Middle frontal gyrus (tissue), 1 donor: Measurements from ENCODE around the gene SPIN2B.
A peak's percentile ranks its signal among the peaks of the same experiment; 100 is the strongest.
"Not testable (repeated sequence)": the region's sequence is repeated elsewhere in the genome, so short reads cannot be mapped to it uniquely, and the experiment has no call there.

Experiments used
- DNase-seq: peaks from one replicate; pipeline ENCODE4 v3.0.0-alpha.2; 2015; ENCODE audit warnings: low spot score; ENCODE audit errors: extremely low spot score

Gene SPIN2B

DNA sequence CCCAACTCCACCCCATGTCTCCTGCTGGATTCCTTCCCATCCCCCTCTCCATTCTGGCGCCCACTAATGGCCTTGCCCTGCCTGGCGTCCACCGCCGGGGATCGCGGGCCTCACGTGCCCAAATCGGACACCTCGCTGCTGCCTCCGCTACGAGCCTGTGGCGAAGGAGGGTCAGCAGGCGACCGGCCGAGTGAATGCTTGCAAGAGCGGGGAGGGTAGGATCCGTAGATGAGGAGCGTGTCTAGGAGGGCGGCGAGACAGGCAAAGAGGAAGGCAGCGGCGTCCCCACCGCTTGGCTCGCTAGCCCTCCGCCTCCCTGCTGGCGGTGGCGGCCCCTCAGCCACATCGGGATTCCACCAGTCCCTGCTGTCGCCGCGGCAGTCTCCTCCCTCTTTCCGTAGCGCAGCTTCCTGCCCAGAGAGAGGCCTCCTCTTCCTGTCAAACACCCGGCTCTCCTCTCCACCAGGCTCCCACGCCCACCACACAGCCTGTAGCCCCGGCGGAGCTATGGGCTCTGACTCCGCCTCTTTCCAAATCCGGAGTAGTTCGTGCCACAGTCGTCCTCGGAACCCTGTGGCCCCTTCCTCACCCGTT is at the start of gene SPIN2B:
Gene SPIN2B (minus strand): TSS at position 387 of the 594 bp plus-strand sequence.
- DNase-seq = peak; percentile 53

DNA sequence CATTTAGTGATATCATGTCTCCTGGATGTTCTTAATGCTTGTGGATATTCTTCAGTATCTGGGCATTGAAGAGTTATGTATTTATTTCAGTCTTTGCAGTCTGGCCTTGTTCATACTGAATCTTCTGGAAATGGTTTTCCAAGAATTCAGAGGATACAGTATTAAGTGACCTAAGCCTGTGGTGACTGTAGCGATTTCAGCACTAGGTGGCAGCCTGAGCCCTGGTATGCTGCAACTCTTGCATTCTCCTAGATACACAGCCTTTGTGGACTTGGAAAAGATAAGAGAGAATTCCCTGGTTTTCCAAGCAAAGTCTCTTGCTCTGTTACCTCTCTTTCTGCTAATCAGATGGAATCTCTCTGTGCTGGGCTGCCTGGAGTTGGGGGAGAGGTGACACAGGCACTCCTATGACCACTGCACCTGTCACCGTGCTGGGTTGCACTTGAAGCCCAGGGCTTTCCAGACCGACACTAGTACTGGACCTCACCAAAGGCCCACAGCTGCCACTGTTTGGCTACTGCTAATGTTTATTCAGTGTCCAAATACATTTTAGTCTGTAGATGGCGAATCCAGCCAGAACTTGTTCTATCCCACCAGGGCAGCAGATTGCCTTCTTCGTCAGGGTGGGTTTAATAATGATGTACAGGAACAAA is 35.2 kb upstream of the SPIN2B start:
- no peak for DNase-seq

DNA sequence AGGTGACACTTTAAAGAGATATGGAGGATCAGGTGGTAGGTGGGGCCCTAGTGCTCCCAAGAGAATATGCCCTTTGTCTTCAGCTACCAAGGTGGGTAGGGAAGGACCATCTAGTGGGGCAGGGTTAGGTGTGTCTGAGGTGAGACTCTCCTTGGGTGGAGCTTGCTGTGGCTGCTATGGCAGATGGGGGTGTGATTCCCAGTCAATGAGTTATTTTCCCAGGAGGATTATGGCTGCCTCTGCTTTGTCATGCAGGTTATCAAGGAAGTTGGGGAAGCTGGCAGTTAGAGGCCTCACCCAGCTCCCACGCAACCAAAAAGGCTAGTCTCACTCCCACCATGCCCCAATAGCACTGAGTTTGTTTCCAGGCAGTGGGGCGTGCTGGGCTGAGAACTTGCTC is 33.8 kb upstream of the SPIN2B start:
- no peak for DNase-seq

DNA sequence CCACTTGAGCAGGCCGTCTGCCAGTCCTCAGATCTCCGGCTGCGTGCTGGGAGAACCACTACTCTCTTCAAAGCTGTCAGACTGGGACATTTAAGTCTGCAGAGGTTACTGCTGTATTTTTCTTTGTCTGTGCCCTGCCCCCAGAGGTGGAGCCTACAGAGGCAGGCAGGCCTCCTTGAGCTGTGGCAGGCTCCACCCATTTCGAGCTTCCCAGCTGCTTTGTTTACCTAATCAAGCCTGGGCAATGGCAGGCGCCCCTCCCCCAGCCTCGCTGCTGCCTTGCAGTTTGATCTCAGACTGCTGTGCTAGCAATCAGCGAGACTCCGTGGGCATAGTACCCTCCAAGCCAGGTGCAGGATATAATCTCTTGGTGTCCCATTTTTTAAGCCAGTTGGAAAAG is 30.9 kb upstream of the SPIN2B start:
- not testable (repeated sequence) for DNase-seq

DNA sequence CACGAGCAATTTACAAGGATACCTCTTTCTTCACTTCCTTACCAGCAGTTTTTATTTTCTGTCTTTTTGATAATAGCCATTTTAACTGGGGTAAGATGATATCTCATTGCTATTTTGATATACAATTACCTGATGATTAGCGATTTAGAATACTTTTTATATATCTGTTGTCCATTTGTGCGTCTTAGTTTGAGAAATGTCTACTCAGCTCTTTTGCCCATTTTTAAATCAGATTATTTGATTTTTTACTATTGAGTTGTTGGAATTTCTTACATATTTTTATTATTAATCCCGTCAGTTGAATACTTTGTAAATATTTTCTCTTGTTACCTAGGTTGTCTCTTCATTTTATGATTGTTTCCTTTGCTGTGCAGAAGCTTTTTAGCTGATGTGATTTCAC is 17.3 kb upstream of the SPIN2B start:
- no peak for DNase-seq

DNA sequence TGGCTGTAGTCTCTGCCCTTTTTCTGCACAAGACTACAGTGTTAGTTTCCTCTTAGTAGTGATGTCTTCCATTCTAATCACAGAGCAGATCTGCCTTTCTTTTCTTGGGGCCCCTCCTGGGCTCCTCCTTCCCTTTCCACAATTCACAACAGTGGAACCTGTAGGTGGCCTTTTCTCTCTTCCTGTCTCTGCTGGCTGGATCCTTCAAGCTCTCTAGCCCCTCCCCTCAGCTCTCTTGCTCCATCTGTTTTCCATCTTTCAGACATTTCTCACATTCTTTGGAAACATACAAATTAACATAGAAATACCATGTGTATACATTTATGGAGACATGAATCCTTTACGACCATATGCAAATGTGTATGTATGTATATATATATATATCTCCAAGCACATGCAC is 16.2 kb upstream of the SPIN2B start:
- no peak for DNase-seq

DNA sequence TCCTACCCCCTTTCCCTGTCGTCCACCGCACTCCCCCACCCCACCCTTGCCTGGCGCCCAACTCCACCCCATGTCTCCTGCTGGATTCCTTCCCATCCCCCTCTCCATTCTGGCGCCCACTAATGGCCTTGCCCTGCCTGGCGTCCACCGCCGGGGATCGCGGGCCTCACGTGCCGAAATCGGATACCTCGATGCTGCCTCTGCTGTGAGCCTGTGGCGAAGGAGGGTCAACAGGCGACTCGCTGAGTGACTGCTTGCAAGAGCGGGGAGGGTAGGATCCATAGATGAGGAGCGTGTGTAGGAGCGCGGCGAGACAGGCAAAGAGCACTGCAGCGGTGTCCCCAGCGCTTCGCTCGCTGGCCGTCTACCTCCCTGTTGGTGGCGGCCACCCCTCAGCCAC is 15.7 kb upstream of the SPIN2B start, which contains the start of gene SPIN2A:
Gene SPIN2A (minus strand): TSS at position 325 of the 400 bp plus-strand sequence. CDS start 800 bp downstream, outside the sequence.
- DNase-seq = not testable (repeated sequence)

DNA sequence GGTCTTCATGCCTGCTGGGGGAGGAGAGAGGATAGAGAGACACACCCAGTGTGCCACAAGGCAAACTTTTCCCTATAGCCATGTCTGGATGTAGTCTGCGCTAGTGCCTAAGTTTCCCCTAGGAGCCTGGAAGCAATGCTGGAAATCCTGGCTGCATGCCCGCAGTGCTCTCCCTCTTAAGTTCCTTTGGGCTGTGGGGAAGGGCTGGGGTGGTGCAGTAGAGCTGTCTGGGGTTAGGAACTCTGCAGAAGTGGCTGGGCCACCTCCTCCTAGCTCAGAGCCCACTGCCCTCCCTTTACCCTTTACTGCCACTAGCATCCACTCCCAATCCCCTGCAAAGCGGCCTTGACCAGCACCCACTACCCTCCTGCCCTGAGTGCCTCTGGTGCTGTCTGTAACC is 15.2 kb upstream of the SPIN2B start:
- DNase-seq = not testable (repeated sequence)

DNA sequence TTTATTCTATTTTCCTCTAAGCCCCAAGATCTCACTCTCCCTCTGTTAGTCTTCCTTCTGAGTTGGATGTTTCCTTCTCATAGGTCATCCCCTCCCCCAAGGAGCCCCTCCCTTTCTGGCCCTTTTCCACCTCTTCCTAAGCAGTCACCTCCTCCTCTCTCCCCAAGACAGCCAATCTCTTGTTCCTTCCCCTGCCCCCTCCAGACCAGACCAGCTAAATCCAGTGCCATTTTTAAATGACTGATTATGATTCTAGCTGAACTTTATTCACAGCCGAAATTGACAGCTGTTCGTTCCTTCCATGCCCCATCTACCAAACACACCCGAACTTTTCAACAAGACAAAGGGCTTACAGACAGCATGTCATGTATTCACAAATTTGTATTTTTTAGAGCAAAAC is 13.9 kb upstream of the SPIN2B start:
- DNase-seq = no peak

DNA sequence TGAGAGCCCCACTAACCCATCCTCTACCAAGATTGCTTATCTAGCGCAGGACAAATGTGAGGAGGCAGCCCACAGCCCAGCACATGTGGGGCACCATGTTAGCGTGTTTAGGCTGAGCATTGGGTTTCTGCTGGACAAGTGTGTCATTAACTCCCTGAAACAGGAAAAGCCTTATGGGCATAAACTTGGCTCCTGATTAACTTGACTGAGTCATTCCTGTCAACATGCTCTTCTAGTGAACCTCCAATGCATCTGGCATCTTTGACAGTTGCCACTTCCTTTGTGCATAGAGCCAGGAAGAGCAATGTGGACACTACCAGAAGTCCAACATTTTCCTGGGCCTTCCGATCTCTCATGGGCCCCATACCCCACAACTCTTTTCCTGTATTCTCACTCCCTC is 13.4 kb upstream of the SPIN2B start:
- DNase-seq = no peak

DNA sequence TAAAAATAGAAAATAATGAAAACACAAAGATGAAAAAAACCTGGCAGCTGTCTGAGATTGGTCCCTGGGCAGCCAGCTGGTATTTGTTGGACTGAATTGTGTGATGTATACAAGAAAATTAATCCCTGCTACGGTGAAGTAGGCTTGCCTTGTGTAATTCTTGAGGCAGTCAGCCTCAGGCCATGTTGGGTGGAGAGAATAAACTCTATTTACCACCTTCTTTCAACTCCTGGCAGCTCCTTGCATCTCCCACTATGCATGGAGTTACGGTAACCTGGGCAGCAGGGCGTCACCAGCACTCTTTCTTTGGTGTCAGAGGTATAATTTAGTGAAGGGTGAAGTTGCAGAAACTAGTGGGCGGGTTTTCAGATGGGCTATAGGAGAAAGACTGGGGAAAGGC is 12.4 kb upstream of the SPIN2B start:
- DNase-seq = no peak

DNA sequence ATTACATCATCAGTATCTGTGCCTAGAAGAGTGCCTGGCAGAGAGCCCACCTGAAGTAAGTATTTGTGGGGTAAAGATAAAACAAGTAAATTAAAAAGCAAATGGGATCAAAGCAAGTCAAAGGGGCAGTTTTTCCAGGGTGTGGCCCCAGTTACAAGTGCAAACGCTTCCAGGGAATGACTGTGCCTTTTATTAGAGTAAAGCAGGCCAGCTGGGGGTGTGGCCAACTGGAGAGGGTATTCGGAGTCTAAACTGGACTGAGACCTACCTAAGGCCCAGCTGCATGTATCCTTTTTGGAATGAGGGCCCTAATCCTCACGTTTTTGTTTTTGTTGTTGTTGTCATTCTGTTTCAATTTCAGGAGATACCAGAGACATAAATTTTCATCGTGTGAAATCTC is 11.9 kb upstream of the SPIN2B start:
- not testable (repeated sequence) for DNase-seq

DNA sequence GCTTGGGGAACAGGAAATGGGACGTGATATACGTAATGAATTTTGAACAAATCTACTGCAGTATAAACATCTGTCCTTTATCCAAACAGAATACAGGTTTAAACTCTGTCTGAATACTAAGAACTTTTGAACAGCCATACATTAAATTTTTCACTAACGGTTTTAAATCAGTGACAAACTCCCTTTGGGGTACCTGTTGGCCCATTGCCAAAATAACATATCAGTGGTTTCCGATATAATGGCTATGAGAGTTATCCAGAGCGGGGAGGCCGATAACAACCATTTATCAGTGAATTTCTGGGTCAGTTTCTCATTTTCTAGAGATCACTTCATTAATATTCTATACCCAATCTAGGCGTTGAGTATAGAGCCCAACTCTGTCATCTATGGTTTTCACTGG is 10.7 kb upstream of the SPIN2B start:
- no peak for DNase-seq

DNA sequence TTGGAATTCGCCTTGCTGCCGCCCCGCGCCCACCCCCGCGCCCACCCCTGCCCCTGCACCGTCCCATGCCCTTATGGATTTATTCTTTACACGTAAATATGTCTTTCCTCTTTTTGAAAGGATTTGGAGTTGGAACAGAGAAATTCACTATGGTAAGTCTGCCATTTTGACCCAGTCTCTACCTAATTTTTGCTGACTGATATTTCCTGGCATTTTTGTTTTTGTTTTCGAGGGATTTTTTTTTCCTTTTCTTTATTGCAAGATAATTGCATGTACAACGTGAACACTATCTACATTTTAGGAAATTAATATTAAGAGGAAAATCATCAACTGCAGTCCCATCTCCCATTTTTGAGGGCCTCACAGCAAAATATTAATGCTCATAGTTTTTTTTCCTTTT is 468 bp upstream of the SPIN2B start:
- no peak for DNase-seq

DNA sequence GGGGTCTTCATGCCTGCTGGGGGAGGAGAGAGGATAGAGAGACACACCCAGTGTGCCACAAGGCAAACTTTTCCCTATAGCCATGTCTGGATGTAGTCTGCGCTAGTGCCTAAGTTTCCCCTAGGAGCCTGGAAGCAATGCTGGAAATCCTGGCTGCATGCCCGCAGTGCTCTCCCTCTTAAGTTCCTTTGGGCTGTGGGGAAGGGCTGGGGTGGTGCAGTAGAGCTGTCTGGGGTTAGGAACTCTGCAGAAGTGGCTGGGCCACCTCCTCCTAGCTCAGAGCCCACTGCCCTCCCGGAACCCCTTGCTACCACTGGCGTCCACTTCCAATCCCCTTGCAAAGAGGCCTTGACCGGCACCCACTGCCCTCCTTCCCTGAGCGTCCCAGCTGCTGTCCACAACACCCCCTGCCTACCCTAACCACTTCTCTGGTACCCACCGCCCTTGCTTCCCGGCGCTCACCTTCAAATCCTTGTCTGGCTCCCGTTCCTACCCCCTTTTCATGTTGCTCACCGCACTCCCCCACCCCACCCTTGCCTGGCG is 658 bp downstream of the SPIN2B start:
- not testable (repeated sequence) for DNase-seq

DNA sequence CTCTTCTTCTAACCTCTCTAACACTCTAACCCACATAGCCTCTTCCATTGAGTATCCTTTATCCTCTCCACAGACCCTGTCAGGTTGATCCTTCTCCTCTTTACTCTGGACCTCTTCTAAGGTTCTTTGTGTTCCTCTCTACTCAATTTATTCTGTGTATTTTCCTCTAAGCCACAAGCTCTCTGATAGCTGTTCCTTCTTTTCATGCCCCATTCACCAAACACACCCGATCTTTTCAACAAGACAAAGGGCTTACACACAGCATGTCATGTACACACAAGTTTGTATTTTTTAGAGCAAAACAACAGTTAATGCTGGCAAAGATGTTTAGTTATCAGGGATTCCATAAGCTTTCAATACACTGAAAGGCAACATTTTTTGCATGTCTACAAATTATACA is 1.9 kb downstream of the SPIN2B start:
- DNase-seq = no peak

DNA sequence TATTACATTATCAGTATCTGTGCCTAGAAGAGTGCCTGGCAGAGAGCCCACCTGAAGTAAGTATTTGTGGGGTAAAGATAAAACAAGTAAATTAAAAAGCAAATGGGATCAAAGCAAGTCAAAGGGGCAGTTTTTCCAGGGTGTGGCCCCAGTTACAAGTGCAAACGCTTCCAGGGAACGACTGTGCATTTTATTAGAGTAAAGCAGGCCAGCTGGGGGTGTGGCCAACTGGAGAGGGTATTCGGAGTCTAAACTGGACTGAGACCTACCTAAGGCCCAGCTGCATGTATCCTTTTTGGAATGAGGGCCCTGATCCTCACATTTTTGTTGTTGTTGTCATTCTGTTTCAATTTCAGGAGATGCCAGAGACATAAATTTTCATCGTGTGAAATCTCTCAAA is 3.8 kb downstream of the SPIN2B start:
- DNase-seq = not testable (repeated sequence)

DNA sequence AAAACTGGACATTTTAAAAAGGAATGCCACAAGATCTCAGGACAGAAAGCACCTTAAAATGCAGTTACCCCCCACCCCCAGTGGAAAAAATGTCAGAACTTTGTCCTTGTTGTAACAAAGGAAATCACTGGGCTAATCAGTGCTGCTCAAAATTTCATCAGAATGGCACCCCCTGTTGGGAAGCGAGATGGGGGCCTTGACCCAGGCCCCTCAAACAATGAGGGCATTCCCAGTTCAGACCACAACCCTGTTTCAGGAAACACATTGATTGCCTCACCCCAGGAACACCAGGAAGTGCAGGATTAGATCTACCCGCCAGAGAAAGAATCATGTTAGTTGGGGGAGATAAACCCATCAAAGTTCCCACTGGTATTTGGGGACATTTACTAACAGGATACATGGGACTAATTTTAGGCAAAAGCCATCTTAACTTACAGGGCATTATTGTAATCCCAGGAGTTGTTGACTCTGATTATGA is 16.4 kb downstream of the SPIN2B start:
- no peak for DNase-seq

DNA sequence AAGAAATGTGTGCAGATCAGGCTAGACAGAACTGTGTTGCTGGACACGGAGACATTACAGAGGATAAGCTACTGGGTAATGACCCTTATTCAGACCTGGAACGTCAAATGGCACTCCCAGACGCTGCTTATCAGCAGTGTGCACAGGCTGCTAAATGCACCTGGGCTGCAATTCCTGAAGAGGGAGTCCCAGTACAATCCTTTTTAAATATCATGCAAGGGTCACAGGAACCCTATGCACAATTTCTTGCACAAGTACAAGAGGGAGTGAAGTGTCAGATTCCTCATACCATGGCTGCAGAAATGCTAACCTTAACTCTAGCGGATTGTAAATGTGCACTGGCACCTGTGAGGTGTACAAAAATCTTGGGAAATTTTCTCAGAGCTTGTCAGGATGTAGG is 16.9 kb downstream of the SPIN2B start:
- DNase-seq = no peak

DNA sequence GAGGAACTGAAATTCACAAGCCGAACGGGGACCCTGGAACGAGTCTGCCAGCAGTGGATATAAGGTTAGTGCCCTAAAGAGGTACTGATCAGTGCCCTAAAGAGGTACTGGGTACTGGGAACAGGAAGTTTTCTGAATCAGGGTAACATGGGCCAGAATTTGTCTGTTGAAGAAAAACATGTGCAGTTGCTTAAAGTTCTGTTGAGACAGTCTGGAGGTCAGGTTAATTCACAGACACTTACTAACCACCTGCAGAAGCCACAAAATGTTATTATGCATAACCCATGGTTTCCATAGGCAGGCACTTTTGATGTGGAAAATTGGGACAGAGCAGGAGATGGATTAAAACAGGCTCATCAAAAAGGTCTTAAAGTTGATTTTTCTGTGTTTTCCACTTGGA is 17.9 kb downstream of the SPIN2B start:
- DNase-seq = no peak

DNA sequence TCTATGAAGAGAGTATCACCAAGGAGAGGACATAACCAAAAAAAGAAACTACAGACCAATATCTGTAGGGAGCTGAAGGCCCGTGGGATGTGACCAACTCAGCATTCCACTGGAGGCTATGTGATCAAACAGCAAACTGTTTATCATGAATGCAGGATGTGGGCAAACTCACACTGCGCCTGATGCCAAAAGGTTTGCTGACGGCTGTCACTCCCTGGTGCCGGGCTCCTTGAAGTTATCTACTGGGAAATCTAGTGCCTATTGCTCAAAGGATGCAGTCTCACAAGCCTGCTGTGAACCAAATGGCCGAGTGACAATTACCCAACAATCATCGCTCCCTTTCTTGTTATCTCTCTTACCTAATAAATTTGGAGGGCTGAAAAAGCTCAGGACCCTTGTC is 18.4 kb downstream of the SPIN2B start:
- DNase-seq = not testable (repeated sequence)

DNA sequence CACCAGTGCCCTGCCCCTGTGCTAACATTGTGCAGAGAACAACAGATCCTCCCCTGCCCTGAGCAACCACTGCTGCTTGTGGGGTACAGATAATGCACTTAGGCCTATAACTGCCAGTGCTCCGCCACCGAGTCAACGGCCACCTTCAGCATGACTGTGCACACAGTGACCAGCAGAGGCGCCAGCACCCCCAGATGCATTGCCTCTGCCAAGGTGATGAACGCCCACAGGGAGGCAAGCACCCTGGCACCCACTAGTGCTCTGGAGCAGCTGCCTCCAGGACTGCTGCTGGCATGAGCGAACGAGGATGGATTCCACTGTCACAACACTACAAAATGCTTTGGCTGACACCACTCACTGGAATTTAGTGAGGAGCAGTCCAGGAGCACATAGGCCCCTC is 38.2 kb downstream of the SPIN2B start:
- no peak for DNase-seq

DNA sequence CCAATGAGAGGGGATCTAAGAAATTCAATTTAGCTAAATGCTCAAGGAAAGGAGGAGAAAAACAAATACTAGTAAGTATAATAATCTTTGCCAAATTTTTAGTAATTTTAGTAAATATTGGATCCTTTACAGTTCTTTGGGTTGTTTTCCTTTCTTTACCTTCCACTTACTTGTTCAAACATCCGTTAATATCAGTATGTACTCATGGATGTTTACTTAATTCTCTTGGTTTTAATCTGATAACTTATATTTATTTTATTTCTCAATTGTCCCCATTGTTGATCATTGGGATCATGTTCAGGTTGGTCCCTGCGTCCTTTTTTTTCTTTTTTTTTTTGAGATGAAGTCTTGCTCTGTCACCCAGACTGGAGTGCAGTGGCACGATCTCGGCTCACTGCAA is 46.9 kb downstream of the SPIN2B start:
- DNase-seq = no peak
